WTC11 (cell line): Measurements from ENCODE around the gene AGTR1. TPM values are rescaled to one million over a fixed set of nuclear protein-coding genes. Genes with fewer than 3 reads are reported as not detected.

Experiments
- ATAC-seq: fragments of 200-7000 bp; cut with Tn5 transposase; 2 replicates; pipeline ENCODE4 v1.10.0; 2021; ENCODE audit warnings: mild to moderate bottlenecking, moderate library complexity
- CTCF ChIA-PET: fragments of 300-600 bp; sonication (Branson Sonifier 250); formaldehyde crosslinking; loops from one replicate; lab custom pipeline; 2021; ENCODE audit warnings: antibody characterized with exemption; lab: Charles Lee
- POLR2A ChIA-PET: fragments of 350-600 bp; sonication (Branson Sonifier 250); formaldehyde crosslinking; loops from one replicate; lab custom pipeline; 2021; ENCODE audit warnings: antibody characterized with exemption; lab: Charles Lee
- DNase-seq: peaks from one replicate; pipeline ENCODE4 v3.0.0; 2021; ENCODE audit warnings: low spot score
- H3K27ac Mint-ChIP-seq: 2 replicates; pipeline ENCODE4 v1.8.0; 2021; ENCODE audit warnings: mixed read lengths
- H3K27me3 Mint-ChIP-seq: 2 replicates; pipeline ENCODE4 v1.8.0; 2021; ENCODE audit warnings: low read depth, mild to moderate bottlenecking, moderate library complexity, mixed read lengths
- H3K36me3 Mint-ChIP-seq: 2 replicates; pipeline ENCODE4 v1.8.0; 2021; ENCODE audit warnings: mixed read lengths
- H3K4me1 Mint-ChIP-seq: 2 replicates; pipeline ENCODE4 v1.8.0; 2022; ENCODE audit warnings: mixed read lengths
- H3K4me3 Mint-ChIP-seq: 2 replicates; pipeline ENCODE4 v1.8.0; 2021; ENCODE audit warnings: mild to moderate bottlenecking, moderate library complexity, mixed read lengths
- H3K9me3 Mint-ChIP-seq: 2 replicates; pipeline ENCODE4 v1.8.0; 2021; ENCODE audit warnings: mixed read lengths
- CBFB ChIP-seq: sonication (generic); formaldehyde crosslinking; IDR thresholded peaks from 2 replicates; pipeline ENCODE4 v1.8.1; 2022; ENCODE audit warnings: mild to moderate bottlenecking, low read depth, missing genetic modification reagents
- CREM ChIP-seq: sonication (generic); formaldehyde crosslinking; IDR thresholded peaks from 2 replicates; pipeline ENCODE4 v1.8.1; 2022; ENCODE audit warnings: mild to moderate bottlenecking, missing genetic modification reagents, moderate library complexity
- ELF4 ChIP-seq: sonication (generic); formaldehyde crosslinking; IDR thresholded peaks from 2 replicates; pipeline ENCODE4 v1.8.1; 2022; ENCODE audit warnings: low read depth, mild to moderate bottlenecking, moderate library complexity, missing genetic modification reagents
- EMX1 ChIP-seq: fragments of 250-450 bp; sonication (Bioruptor Pico); IDR thresholded peaks from 2 replicates; pipeline ENCODE4 v1.8.0; 2021; ENCODE audit warnings: mild to moderate bottlenecking
- GRHL2 ChIP-seq: fragments of 250-450 bp; sonication (Bioruptor Pico); IDR thresholded peaks from 2 replicates; pipeline ENCODE4 v1.8.0; 2022; ENCODE audit warnings: mild to moderate bottlenecking, moderate library complexity; ENCODE audit not compliant: insufficient replicate concordance, severe bottlenecking
- JUN ChIP-seq: sonication (generic); formaldehyde crosslinking; IDR thresholded peaks from 2 replicates; pipeline ENCODE4 v1.8.0; 2023; ENCODE audit warnings: mild to moderate bottlenecking, missing genetic modification reagents
- MXD4 ChIP-seq: fragments of 250-450 bp; sonication (Bioruptor Pico); IDR thresholded peaks from 2 replicates; pipeline ENCODE4 v1.8.0; 2021; ENCODE audit warnings: mild to moderate bottlenecking, moderate library complexity, borderline replicate concordance
- NR2C2 ChIP-seq: sonication (generic); formaldehyde crosslinking; IDR thresholded peaks from 2 replicates; pipeline ENCODE4 v1.8.0; 2022; ENCODE audit warnings: mild to moderate bottlenecking, missing genetic modification reagents
- PRRX2 ChIP-seq: fragments of 250-450 bp; sonication (Bioruptor Pico); IDR thresholded peaks from 2 replicates; pipeline ENCODE4 v1.8.0; 2021; ENCODE audit warnings: mild to moderate bottlenecking
- SMAD3 ChIP-seq: sonication (generic); formaldehyde crosslinking; IDR thresholded peaks from 2 replicates; pipeline ENCODE4 v1.8.0; 2022; ENCODE audit warnings: missing genetic modification reagents, mild to moderate bottlenecking, borderline replicate concordance
- TP53 ChIP-seq: sonication (generic); formaldehyde crosslinking; IDR thresholded peaks from 2 replicates; pipeline ENCODE4 v1.8.1; 2023; ENCODE audit warnings: mild to moderate bottlenecking, missing genetic modification reagents
- ZNF317 ChIP-seq: sonication (generic); formaldehyde crosslinking; IDR thresholded peaks from 2 replicates; pipeline ENCODE4 v1.8.1; 2023; ENCODE audit warnings: low read depth, mild to moderate bottlenecking, moderate library complexity, missing genetic modification reagents, borderline replicate concordance
- total RNA-seq: library from RNA; stranded (reverse); gene quantifications from 3 replicates; pipeline ENCODE4 v1.2.3, GENCODE V29; 2021
- TF ChIP-seq, protein P1 (sequence below): fragments of 250-450 bp; sonication (Bioruptor Pico); conservative IDR thresholded peaks from 2 replicates; pipeline ENCODE4 v1.9.0; 2021; ENCODE audit warnings: mild to moderate bottlenecking
- TF ChIP-seq, protein P2 (sequence below): sonication (generic); formaldehyde crosslinking; conservative IDR thresholded peaks from 2 replicates; pipeline ENCODE4 v1.8.1; 2023; ENCODE audit warnings: mild to moderate bottlenecking, low read depth, missing genetic modification reagents, moderate library complexity
- TF ChIP-seq, protein P3 (sequence below): sonication (generic); formaldehyde crosslinking; IDR thresholded peaks from 2 replicates; pipeline ENCODE4 v1.8.0; 2022; ENCODE audit warnings: mild to moderate bottlenecking, missing genetic modification reagents
- TF ChIP-seq, protein P4 (sequence below): sonication (generic); formaldehyde crosslinking; IDR thresholded peaks from 2 replicates; pipeline ENCODE4 v1.8.0; 2023; ENCODE audit warnings: missing genetic modification reagents, mild to moderate bottlenecking, borderline replicate concordance
- TF ChIP-seq, protein P5 (sequence below): sonication (generic); formaldehyde crosslinking; IDR thresholded peaks from 2 replicates; pipeline ENCODE4 v1.8.0; 2022; ENCODE audit warnings: missing genetic modification reagents

AGTR1 gene
- total RNA-seq, 1 experiment from 2014 or later: 0.13 TPM

DNA sequence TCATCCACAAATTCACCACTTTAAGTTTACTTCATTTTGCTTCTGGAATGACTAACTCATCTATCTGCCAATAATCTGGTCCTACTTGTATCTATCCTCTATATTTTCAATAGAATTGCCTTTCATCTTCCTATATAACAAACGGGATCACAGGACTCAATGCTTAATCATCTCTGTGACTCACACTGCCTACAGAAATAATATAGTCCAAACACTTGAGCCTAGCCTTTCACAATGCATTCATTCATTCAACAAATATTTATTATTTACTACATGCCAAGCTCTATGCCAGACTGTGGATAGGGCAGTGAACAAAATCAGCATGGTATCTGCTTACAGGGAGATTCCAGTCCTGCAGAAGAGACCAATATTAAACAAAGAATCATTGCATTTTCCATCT, 16.6 kb upstream of the AGTR1 start:
- H3K36me3 Mint-ChIP-seq: no peaks in the 10 kb centered on the region
- no peak for TF ChIP-seq SMAD3
- no peak for TF ChIP-seq TP53
- TF ChIP-seq JUN (CRISPR knock-in tag): no peak
- no peak for TF ChIP-seq NR2C2 (CRISPR knock-in tag)
- TF ChIP-seq EMX1 (CRISPR knock-in tag): no peak
- no peak overlapping the region for H3K27ac Mint-ChIP-seq
- H3K27me3 Mint-ChIP-seq: no peaks in the 10 kb centered on the region
- no peak for ATAC-seq
- no peaks in the 10 kb centered on the region for H3K4me1 Mint-ChIP-seq
- DNase-seq: no peak
- no peak overlapping the region for H3K4me3 Mint-ChIP-seq
- POLR2A ChIA-PET: no interaction called here
- no peaks in the 10 kb centered on the region for H3K9me3 Mint-ChIP-seq
- CTCF ChIA-PET: no interaction called here

DNA sequence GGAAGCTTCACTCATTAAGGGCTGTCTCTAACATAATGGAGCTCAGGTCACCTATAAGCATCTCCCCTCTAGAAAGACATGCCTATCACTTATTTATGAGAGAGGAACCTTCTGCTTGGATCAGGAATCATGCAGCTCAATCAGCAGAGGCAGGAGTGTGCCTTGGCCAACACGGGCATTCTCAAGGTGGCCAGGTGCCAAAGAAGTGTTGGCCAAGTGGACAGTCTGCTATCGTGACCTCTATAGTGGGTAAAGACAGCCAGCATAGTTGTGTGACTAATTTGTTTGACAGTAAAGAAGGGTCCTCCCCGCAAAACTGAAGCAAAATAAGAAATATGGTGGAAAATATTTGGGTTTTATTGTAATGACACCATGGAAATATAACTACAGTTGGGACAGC, 14.7 kb upstream of the AGTR1 start:
- DNase-seq (no peak), ATAC-seq (no peak)
- no peaks in the 10 kb centered on the region for H3K9me3 Mint-ChIP-seq
- no peak overlapping the region for H3K4me3 Mint-ChIP-seq
- ChIA-PET POLR2A (no interaction called here), CTCF (no interaction called here)
- TF ChIP-seq SMAD3: no peak
- TF ChIP-seq, protein P1, sequence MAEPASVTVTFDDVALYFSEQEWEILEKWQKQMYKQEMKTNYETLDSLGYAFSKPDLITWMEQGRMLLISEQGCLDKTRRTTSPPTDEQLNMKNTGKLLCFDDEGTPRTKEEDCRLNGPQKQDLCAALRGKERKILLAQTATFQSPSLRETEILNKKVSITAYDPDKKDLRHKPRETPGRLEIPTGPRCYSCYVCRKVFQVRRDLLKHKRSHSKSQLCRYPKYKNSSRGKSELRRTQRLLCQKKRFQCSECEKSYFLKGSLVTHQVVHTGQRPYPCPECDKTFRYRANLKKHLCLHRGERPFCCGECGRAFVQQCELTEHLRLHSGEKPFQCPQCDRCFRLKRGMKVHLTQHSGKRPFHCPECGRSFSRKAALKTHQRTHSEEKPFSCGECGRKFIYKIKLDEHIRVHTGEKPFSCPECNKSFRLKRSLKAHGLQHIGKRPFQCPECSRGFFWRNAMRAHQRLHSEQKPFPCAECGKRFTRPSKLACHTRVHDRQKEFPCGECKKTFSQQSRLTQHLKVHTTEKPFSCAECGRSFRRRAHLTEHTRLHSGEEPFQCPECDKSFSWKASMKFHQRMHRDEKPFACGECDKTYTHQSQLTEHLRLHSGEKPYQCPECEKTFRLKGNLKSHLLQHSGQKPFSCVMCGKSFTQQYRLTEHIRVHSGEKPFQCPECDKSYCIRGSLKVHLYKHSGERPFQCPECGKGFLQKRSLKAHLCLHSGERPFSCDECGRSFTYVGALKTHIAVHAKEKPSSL (CRISPR knock-in tag): no peak
- no peak for TF ChIP-seq CBFB (CRISPR knock-in tag)
- H3K4me1 Mint-ChIP-seq: no peaks in the 10 kb centered on the region
- H3K36me3 Mint-ChIP-seq: no peaks in the 10 kb centered on the region
- H3K27me3 Mint-ChIP-seq: no peaks in the 10 kb centered on the region
- no peak overlapping the region for H3K27ac Mint-ChIP-seq

DNA sequence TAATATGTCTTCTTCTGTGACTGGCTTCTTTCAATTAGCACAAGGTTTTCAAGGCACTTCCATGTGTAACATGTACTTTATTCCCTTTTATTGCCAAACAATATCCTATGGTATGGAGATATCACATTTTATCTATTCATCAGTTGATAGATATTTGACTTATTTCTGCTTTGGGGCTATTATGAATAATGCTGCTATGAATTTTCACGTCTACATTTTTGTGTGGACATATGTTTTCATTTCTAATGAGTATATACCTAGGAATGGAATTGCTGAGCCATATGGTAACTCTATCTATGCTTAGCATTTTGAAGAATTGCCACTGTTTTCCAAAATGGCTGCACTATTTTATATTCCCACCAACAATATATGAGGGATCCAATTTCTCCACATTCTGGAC, 3.6 kb upstream of the AGTR1 start:
- Mint-ChIP-seq H3K27ac (no peak overlapping the region), H3K36me3 (no peaks in the 10 kb centered on the region), H3K4me3 (no peak overlapping the region), H3K4me1 (peaks cover 9% of the 10 kb centered on the region), H3K27me3 (peaks cover 30% of the 10 kb centered on the region), H3K9me3 (peaks cover 7% of the 10 kb centered on the region; the same call in 1 of the 2 replicates)
- no peak for DNase-seq
- ChIA-PET CTCF (no interaction called here), POLR2A (no interaction called here)
- ATAC-seq: no peak
- TF ChIP-seq, protein P2, sequence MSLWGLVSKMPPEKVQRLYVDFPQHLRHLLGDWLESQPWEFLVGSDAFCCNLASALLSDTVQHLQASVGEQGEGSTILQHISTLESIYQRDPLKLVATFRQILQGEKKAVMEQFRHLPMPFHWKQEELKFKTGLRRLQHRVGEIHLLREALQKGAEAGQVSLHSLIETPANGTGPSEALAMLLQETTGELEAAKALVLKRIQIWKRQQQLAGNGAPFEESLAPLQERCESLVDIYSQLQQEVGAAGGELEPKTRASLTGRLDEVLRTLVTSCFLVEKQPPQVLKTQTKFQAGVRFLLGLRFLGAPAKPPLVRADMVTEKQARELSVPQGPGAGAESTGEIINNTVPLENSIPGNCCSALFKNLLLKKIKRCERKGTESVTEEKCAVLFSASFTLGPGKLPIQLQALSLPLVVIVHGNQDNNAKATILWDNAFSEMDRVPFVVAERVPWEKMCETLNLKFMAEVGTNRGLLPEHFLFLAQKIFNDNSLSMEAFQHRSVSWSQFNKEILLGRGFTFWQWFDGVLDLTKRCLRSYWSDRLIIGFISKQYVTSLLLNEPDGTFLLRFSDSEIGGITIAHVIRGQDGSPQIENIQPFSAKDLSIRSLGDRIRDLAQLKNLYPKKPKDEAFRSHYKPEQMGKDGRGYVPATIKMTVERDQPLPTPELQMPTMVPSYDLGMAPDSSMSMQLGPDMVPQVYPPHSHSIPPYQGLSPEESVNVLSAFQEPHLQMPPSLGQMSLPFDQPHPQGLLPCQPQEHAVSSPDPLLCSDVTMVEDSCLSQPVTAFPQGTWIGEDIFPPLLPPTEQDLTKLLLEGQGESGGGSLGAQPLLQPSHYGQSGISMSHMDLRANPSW (CRISPR knock-in tag): no peak
- no peak for TF ChIP-seq ELF4 (CRISPR knock-in tag)
- TF ChIP-seq, protein P3, sequence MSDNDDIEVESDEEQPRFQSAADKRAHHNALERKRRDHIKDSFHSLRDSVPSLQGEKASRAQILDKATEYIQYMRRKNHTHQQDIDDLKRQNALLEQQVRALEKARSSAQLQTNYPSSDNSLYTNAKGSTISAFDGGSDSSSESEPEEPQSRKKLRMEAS: no peak
- TF ChIP-seq, protein P4, sequence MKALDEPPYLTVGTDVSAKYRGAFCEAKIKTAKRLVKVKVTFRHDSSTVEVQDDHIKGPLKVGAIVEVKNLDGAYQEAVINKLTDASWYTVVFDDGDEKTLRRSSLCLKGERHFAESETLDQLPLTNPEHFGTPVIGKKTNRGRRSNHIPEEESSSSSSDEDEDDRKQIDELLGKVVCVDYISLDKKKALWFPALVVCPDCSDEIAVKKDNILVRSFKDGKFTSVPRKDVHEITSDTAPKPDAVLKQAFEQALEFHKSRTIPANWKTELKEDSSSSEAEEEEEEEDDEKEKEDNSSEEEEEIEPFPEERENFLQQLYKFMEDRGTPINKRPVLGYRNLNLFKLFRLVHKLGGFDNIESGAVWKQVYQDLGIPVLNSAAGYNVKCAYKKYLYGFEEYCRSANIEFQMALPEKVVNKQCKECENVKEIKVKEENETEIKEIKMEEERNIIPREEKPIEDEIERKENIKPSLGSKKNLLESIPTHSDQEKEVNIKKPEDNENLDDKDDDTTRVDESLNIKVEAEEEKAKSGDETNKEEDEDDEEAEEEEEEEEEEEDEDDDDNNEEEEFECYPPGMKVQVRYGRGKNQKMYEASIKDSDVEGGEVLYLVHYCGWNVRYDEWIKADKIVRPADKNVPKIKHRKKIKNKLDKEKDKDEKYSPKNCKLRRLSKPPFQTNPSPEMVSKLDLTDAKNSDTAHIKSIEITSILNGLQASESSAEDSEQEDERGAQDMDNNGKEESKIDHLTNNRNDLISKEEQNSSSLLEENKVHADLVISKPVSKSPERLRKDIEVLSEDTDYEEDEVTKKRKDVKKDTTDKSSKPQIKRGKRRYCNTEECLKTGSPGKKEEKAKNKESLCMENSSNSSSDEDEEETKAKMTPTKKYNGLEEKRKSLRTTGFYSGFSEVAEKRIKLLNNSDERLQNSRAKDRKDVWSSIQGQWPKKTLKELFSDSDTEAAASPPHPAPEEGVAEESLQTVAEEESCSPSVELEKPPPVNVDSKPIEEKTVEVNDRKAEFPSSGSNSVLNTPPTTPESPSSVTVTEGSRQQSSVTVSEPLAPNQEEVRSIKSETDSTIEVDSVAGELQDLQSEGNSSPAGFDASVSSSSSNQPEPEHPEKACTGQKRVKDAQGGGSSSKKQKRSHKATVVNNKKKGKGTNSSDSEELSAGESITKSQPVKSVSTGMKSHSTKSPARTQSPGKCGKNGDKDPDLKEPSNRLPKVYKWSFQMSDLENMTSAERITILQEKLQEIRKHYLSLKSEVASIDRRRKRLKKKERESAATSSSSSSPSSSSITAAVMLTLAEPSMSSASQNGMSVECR (CRISPR knock-in tag): no peak
- no peak for TF ChIP-seq CREM (CRISPR knock-in tag)
- TF ChIP-seq GRHL2 (CRISPR knock-in tag): no peak
- no peak for TF ChIP-seq PRRX2 (CRISPR knock-in tag)
- TF ChIP-seq ZNF317 (CRISPR knock-in tag): no peak
- TF ChIP-seq JUN (CRISPR knock-in tag): no peak
- TF ChIP-seq, protein P5, sequence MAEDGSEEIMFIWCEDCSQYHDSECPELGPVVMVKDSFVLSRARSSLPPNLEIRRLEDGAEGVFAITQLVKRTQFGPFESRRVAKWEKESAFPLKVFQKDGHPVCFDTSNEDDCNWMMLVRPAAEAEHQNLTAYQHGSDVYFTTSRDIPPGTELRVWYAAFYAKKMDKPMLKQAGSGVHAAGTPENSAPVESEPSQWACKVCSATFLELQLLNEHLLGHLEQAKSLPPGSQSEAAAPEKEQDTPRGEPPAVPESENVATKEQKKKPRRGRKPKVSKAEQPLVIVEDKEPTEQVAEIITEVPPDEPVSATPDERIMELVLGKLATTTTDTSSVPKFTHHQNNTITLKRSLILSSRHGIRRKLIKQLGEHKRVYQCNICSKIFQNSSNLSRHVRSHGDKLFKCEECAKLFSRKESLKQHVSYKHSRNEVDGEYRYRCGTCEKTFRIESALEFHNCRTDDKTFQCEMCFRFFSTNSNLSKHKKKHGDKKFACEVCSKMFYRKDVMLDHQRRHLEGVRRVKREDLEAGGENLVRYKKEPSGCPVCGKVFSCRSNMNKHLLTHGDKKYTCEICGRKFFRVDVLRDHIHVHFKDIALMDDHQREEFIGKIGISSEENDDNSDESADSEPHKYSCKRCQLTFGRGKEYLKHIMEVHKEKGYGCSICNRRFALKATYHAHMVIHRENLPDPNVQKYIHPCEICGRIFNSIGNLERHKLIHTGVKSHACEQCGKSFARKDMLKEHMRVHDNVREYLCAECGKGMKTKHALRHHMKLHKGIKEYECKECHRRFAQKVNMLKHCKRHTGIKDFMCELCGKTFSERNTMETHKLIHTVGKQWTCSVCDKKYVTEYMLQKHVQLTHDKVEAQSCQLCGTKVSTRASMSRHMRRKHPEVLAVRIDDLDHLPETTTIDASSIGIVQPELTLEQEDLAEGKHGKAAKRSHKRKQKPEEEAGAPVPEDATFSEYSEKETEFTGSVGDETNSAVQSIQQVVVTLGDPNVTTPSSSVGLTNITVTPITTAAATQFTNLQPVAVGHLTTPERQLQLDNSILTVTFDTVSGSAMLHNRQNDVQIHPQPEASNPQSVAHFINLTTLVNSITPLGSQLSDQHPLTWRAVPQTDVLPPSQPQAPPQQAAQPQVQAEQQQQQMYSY (CRISPR knock-in tag): no peak
- TF ChIP-seq MXD4 (CRISPR knock-in tag): no peak
- TF ChIP-seq SMAD3: no peak
